GM10266 (cell line): ENCODE measurements around the gene MROH8.

Source experiments
- DNase-seq: peaks from one replicate; pipeline ENCODE4 v3.0.0; 2012; ENCODE audit errors: extremely low spot score
- CTCF ChIP-seq: IDR thresholded peaks from 2 replicates; pipeline ENCODE4 v1.5.1; 2012; ENCODE audit warnings: mild to moderate bottlenecking, low read depth; ENCODE audit not compliant: control insufficient read depth, insufficient read depth; ENCODE audit errors: missing control alignments

Gene MROH8

GRCh38 chr20:37198932-37199660, 19.7 kb upstream of the MROH8 start:
- no peak for TF ChIP-seq CTCF
- DNase-seq = no peak

GRCh38 chr20:37194621-37195417, 15.5 kb upstream of the MROH8 start:
- no peak for DNase-seq

GRCh38 chr20:37193821-37194220, 14.5 kb upstream of the MROH8 start:
- no peak for DNase-seq
- TF ChIP-seq CTCF = no peak

More at GRCh38 chr20:37194621-37195417, 15.5 kb upstream of the MROH8 start:
- TF ChIP-seq CTCF = no peak

GRCh38 chr20:37193226-37193625, 13.9 kb upstream of the MROH8 start:
- DNase-seq = no peak
- TF ChIP-seq CTCF = no peak

GRCh38 chr20:37192137-37192854, 12.9 kb upstream of the MROH8 start:
- peak; percentile 71 for DNase-seq
- peak; percentile 89 for TF ChIP-seq CTCF

- DNase-seq = no peak
- no peak for TF ChIP-seq CTCF
These were observed 11.2 kb upstream of the MROH8 start for GRCh38 chr20:37190354-37191112.
